AG04450 (cell line): ENCODE results near the gene SH3PXD2B. TPM values are rescaled to one million over a fixed set of nuclear protein-coding genes. Genes with fewer than 3 reads are reported as not detected.
"Not testable (repeated sequence)": the region's sequence is repeated elsewhere in the genome, so short reads cannot be mapped to it uniquely, and the experiment has no call there.

Experiments used
- CTCF ChIA-PET: fragments of 300-600, 350-600 bp; formaldehyde crosslinking; extraction: SDS; loops from one replicate; lab custom pipeline; 2022; ENCODE audit warnings: antibody characterized with exemption, inconsistent platforms; lab: Charles Lee
- POLR2A ChIA-PET: fragments of 350-600 bp; formaldehyde crosslinking; extraction: SDS; loops from one replicate; lab custom pipeline; 2021; ENCODE audit warnings: antibody characterized with exemption, inconsistent platforms; lab: Yijun Ruan, JAX
- DNase-seq: peaks from one replicate; pipeline ENCODE4 v3.0.0-alpha.2; 2011; ENCODE audit warnings: low read depth, low spot score
- H3K27ac ChIP-seq: one replicate; pipeline ENCODE4 v1.5.1; 2012; ENCODE audit warnings: low read depth, low read length, control low read depth
- H3K27me3 ChIP-seq: one replicate; pipeline ENCODE4 v1.6.0; 2012; ENCODE audit warnings: low read length; ENCODE audit not compliant: control insufficient read depth, insufficient read depth
- H3K4me3 ChIP-seq: 2 replicates; pipeline ENCODE4 v1.5.1; 2011; ENCODE audit warnings: mild to moderate bottlenecking, low read depth, low read length, control low read depth
- H3K9me3 ChIP-seq: 2 replicates; pipeline ENCODE4 v1.5.1; 2012; ENCODE audit warnings: low read length; ENCODE audit not compliant: control insufficient read depth, insufficient read depth
- polyA plus RNA-seq: library from polyadenylated mRNA; depleted of rRNA; stranded (reverse); fragments of >200 nt; gene quantifications from 2 replicates; pipeline ENCODE4 v1.2.3, GENCODE V29; 2011
- TF ChIP-seq, protein P1 (sequence below): IDR thresholded peaks from 2 replicates; pipeline ENCODE4 v1.5.1; 2011; ENCODE audit warnings: low read depth, low read length, control low read depth, inconsistent platforms

The SH3PXD2B gene
- polyA plus RNA-seq, 1 experiment, result 39.1 TPM

DNA sequence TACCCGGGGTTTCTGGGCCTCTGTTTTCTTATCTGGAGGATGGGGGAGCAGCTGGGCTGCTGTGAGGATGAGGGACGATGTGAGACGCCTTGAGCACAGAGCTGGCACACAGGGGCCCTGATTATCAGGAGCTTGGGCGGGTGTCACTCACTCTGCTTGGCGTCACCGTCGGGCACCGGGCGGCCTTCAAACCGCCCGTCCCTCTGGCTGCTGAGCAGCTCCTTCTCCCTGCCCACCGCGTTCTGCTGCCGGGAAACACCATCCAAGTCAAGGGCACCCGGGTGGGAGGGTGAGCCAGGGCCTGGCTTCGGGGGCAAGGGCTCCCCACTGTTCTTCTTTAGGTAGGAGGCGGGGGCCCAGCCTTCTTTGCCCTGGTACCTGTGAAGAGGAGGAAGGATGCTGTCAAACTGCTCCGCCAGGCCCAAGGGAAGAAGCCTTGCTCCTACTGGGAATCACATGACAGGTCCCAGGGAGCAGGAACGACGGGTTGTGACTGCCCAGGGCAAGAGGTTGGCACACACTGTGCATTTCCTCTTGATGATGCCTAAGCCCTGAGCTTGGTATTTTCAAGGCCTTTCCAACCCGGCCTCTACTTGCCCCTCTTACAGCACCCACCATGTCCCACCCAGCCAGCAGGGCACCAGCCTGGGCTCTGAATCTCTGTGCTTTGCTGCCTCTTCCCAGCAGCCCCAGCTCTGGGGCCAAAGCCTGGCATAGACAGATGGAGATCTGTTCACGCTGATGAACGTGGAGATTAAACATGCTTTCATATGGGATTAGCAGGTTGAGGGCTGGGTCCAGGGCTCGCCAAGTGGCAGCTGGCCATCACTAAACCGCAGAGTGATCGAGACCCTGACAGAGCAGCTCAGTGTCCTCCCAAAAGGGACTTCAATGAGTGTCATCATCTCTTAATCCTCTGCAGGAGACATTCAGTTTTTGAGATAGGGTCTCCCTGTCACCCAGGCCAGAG is 103.8 kb downstream of the SH3PXD2B start:
- ChIA-PET CTCF (interaction anchor here (1.6 kb wide), 1 partner anchor 161 kb away, joined by 4 read pairs; no protein-coding TSS in a partner anchor), POLR2A (interaction anchor here (0.6 kb wide), 1 partner anchor 72 kb away, joined by 3 read pairs; no protein-coding TSS in a partner anchor)
- H3K27ac ChIP-seq, result no peak overlapping the region

DNA sequence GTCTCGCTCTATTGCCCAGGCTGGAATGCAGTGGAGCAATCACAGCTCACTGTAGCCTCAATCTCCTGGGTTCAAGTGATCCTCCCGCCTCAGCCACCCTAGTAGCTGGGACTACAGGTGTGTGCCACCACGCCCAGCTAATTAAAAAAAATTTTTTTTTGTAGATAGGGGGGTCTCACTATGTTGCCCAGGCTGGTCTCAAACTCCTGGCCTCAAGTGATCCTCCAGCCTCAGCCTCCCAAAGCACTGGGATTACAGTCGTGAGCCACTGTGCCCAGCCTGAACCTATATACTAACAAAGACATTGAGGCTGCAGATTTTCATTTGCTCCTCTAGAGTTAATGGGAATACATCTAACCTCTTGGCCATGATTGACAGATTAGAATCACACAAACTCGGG is 105.6 kb downstream of the SH3PXD2B start:
- POLR2A ChIA-PET, H3K4me3 ChIP-seq, CTCF ChIA-PET, H3K27me3 ChIP-seq, H3K9me3 ChIP-seq, H3K27ac ChIP-seq, DNase-seq: not testable (repeated sequence)

More for the DNA sequence above, 103.8 kb downstream of the SH3PXD2B start:
- TF ChIP-seq, protein P1, sequence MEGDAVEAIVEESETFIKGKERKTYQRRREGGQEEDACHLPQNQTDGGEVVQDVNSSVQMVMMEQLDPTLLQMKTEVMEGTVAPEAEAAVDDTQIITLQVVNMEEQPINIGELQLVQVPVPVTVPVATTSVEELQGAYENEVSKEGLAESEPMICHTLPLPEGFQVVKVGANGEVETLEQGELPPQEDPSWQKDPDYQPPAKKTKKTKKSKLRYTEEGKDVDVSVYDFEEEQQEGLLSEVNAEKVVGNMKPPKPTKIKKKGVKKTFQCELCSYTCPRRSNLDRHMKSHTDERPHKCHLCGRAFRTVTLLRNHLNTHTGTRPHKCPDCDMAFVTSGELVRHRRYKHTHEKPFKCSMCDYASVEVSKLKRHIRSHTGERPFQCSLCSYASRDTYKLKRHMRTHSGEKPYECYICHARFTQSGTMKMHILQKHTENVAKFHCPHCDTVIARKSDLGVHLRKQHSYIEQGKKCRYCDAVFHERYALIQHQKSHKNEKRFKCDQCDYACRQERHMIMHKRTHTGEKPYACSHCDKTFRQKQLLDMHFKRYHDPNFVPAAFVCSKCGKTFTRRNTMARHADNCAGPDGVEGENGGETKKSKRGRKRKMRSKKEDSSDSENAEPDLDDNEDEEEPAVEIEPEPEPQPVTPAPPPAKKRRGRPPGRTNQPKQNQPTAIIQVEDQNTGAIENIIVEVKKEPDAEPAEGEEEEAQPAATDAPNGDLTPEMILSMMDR, result no peak
- Histone ChIP-seq H3K27me3 (no peaks in the 10 kb centered on the region), H3K9me3 (no peaks in the 10 kb centered on the region; the same call in 1 of the 2 replicates), H3K4me3 (no peak overlapping the region)
- no peak for DNase-seq

DNA sequence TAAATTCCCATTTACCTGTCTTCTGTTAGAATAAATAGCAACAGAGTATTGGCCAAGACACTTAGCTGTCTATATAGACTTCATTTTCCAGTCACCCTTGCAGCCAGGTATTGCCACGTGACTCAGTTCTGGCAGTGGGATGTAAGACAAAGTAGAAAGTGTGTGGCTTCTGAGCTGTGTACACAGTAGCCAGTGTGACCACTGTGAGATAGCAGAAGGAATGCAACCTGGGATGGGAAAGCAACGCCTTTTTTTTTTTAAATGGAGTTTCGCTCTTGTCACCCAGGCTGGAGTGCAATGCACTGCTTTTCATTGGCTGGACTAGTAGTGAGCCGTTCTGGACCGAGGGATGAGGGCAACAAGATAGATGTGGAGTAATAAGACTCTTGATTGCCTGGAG is 106.2 kb downstream of the SH3PXD2B start:
- ChIA-PET POLR2A (interaction anchor here (1.0 to 1.4 kb wide), 2 partner anchors 14 to 35 kb away, joined by 4 read pairs; no protein-coding TSS in a partner anchor), CTCF (interaction anchor here (1.5 kb wide), 1 partner anchor 159 kb away, joined by 3 read pairs; no protein-coding TSS in a partner anchor)
- TF ChIP-seq, protein P1, result no peak
- no peaks in the 10 kb centered on the region for H3K27me3 ChIP-seq
- H3K27ac ChIP-seq, result peak overlapping the region; percentile 25
- DNase-seq, result no peak
- no peaks in the 10 kb centered on the region; the same call in 1 of the 2 replicates for H3K9me3 ChIP-seq
- no peak overlapping the region for H3K4me3 ChIP-seq

DNA sequence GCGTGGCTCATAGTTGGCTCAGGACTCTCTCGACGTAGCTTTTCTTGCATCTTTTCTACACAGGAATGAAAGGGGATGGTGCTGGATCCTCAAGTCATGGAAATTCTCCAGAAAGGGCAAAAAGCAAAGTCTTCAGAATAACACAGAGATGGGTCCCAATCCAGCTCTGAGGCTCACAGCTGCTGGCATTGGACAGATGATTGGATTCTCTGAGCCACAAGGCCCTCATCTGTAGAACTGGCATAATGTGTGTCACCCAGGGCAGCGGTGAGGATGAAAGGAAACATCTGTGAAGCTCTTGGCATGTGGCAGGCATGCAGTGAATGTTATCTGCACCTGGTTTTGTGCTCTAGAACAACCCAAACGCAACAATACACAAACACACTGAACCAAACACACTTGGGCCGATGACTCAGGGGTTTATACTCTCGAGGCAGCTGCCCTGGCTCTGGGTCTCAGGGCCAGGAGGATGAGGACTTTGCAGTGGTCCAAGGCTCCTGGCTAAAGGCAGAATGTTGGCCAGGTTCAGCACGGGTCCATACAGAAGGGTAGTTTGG is 106.8 kb downstream of the SH3PXD2B start:
- TF ChIP-seq, protein P1, result no peak
- H3K27ac ChIP-seq, result peak overlapping the region; percentile 25
- POLR2A ChIA-PET, result interaction anchor here (1.0 to 1.4 kb wide), 2 partner anchors 14 to 36 kb away, joined by 4 read pairs; no protein-coding TSS in a partner anchor
- no peaks in the 10 kb centered on the region for H3K9me3 ChIP-seq
- H3K27me3 ChIP-seq, result no peaks in the 10 kb centered on the region
- DNase-seq, result peak; percentile 74
- H3K4me3 ChIP-seq, result no peak overlapping the region
- CTCF ChIA-PET, result interaction anchor here (1.5 kb wide), 1 partner anchor 159 kb away, joined by 3 read pairs; no protein-coding TSS in a partner anchor

DNA sequence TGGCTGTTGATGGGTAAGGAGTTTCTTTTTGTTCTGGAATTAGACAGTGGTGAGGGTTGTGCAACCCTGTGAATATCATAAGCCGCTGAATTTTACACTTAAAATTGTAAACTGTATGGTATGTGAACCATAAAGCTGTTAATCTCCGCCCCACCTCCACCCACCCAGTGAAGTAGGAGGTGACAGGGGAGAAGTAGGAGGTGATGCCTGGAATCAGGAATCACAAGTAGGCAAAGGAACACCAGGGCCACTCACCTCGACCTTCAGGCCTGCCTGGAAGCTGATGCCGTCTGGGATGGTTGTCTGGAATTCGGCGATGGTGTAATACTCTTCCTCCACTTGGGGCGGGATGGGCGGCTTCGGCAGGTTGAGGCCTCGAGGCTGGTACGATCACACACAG is 108.4 kb downstream of the SH3PXD2B start:
- H3K9me3 ChIP-seq, result no peaks in the 10 kb centered on the region
- TF ChIP-seq, protein P1, result no peak
- no peak for DNase-seq
- CTCF ChIA-PET, result no interaction called here
- H3K27me3 ChIP-seq, result no peaks in the 10 kb centered on the region
- no peak overlapping the region for H3K4me3 ChIP-seq
- POLR2A ChIA-PET, result interaction anchor here (1.0 kb wide), 1 partner anchor 9 kb away, joined by 3 read pairs; no protein-coding TSS in a partner anchor
- no peak overlapping the region for H3K27ac ChIP-seq
